OCI-LY1 (cell line): ENCODE results near the gene IFI16.

ENCODE experiments used
- H2AFZ ChIP-seq: fragments of 200-600 bp; sonication (generic), shearing (Covaris generic); 2 replicates; pipeline ENCODE4 v1.6.0; 2014; ENCODE audit warnings: antibody characterized with exemption, mild to moderate bottlenecking, low read length
- H3F3A ChIP-seq: fragments of 200-600 bp; sonication (generic), shearing (Covaris generic); 2 replicates; pipeline ENCODE4 v1.6.0; 2014; ENCODE audit warnings: mild to moderate bottlenecking, antibody characterized with exemption, low read length, moderate library complexity; ENCODE audit not compliant: insufficient read depth
- H3K27ac ChIP-seq: fragments of 200-600 bp; sonication (generic); 2 replicates; pipeline ENCODE4 v1.5.1; 2014; ENCODE audit warnings: low read length, mixed run types, mild to moderate bottlenecking, low read depth; ENCODE audit not compliant: poor library complexity, severe bottlenecking
- H3K27me3 ChIP-seq: fragments of 200-600 bp; sonication (generic); 2 replicates; pipeline ENCODE4 v1.6.0; 2014; ENCODE audit warnings: antibody characterized with exemption, mild to moderate bottlenecking, low read length, moderate library complexity; ENCODE audit not compliant: insufficient read depth
- H3K36me3 ChIP-seq: fragments of 200-600 bp; sonication (generic); 2 replicates; pipeline ENCODE4 v1.6.1; 2014; ENCODE audit warnings: mild to moderate bottlenecking, antibody characterized with exemption, low read length, moderate library complexity, mixed read lengths; ENCODE audit not compliant: insufficient read depth
- H3K4me1 ChIP-seq: fragments of 200-600 bp; sonication (generic); 2 replicates; pipeline ENCODE4 v1.5.1; 2014; ENCODE audit warnings: mild to moderate bottlenecking, low read length, moderate library complexity; ENCODE audit not compliant: insufficient read depth, severe bottlenecking
- H3K4me2 ChIP-seq: fragments of 200-600 bp; sonication (generic), shearing (Covaris generic); 2 replicates; pipeline ENCODE4 v1.6.1; 2014; ENCODE audit warnings: low read length
- H3K4me3 ChIP-seq: fragments of 200-600 bp; sonication (generic); 2 replicates; pipeline ENCODE4 v1.5.1; 2014; ENCODE audit warnings: low read length, low read depth, mild to moderate bottlenecking, mixed read lengths; ENCODE audit not compliant: poor library complexity, severe bottlenecking
- H3K79me2 ChIP-seq: fragments of 200-600 bp; shearing (Covaris generic); 2 replicates; pipeline ENCODE4 v1.6.1; 2016; ENCODE audit warnings: mixed run types, low read length, mixed read lengths; ENCODE audit not compliant: insufficient read depth
- H3K9ac ChIP-seq: fragments of 200-600 bp; sonication (generic), shearing (Covaris generic); 2 replicates; pipeline ENCODE4 v1.6.1; 2014; ENCODE audit warnings: mild to moderate bottlenecking, low read length, mixed read lengths
- H3K9me2 ChIP-seq: fragments of 200-600 bp; sonication (generic), shearing (Covaris generic); 2 replicates; pipeline ENCODE4 v1.6.1; 2014; ENCODE audit warnings: low read depth, mild to moderate bottlenecking, low read length, mixed read lengths
- H3K9me3 ChIP-seq: fragments of 200-600 bp; shearing (Covaris generic); 2 replicates; pipeline ENCODE4 v1.6.1; 2014; ENCODE audit warnings: low read length, mixed read lengths
- H4K20me1 ChIP-seq: fragments of 200-600 bp; sonication (generic), shearing (Covaris generic); 2 replicates; pipeline ENCODE4 v1.6.0; 2016; ENCODE audit warnings: mild to moderate bottlenecking, low read length; ENCODE audit not compliant: insufficient read depth
- CTCF ChIP-seq: fragments of 200-600 bp; sonication (generic), shearing (Covaris generic); IDR thresholded peaks from 2 replicates; pipeline ENCODE4 v1.5.1; 2017; ENCODE audit warnings: mild to moderate bottlenecking, antibody characterized with exemption, low read length, moderate library complexity, mixed read lengths
- EZH2 ChIP-seq: fragments of 200-600 bp; sonication (generic), shearing (Covaris generic); IDR thresholded peaks from 2 replicates; pipeline ENCODE4 v1.8.0; 2017; ENCODE audit warnings: borderline replicate concordance, mixed run types, mild to moderate bottlenecking, antibody characterized with exemption, low read length, moderate library complexity, mixed read lengths

Gene IFI16

GRCh38 chr1:158998781-158999161, 10.9 kb upstream of the IFI16 start:
- TF ChIP-seq CTCF (peak; percentile 83), EZH2 (no peak)
- no peak overlapping the region for H3K9ac ChIP-seq

GRCh38 chr1:158999316-159000069, 10.2 kb upstream of the IFI16 start:
- H2AFZ ChIP-seq, result no peak overlapping the region
- H3K9me2 ChIP-seq, result no peaks in the 10 kb centered on the region
- no peaks in the 10 kb centered on the region for H4K20me1 ChIP-seq
- no peaks in the 10 kb centered on the region for H3K36me3 ChIP-seq
- H3K27me3 ChIP-seq, result no peaks in the 10 kb centered on the region
- H3K4me2 ChIP-seq, result no peak overlapping the region
- H3K27ac ChIP-seq, result no peak overlapping the region
- no peak overlapping the region for H3K4me3 ChIP-seq
- no peaks in the 10 kb centered on the region for H3F3A ChIP-seq
- TF ChIP-seq EZH2, result no peak
- TF ChIP-seq CTCF, result no peak
- H3K79me2 ChIP-seq, result no peaks in the 10 kb centered on the region
- H3K4me1 ChIP-seq, result no peaks in the 10 kb centered on the region
- H3K9ac ChIP-seq, result no peak overlapping the region
- no peaks in the 10 kb centered on the region for H3K9me3 ChIP-seq

More at GRCh38 chr1:158998781-158999161, 10.9 kb upstream of the IFI16 start:
- H3K27me3 ChIP-seq, result no peaks in the 10 kb centered on the region
- no peaks in the 10 kb centered on the region for H3K9me3 ChIP-seq
- H3K4me1 ChIP-seq, result no peaks in the 10 kb centered on the region
- no peak overlapping the region for H3K4me2 ChIP-seq
- H2AFZ ChIP-seq, result no peak overlapping the region
- no peaks in the 10 kb centered on the region for H3K9me2 ChIP-seq
- no peak overlapping the region for H3K27ac ChIP-seq
- no peaks in the 10 kb centered on the region for H3K36me3 ChIP-seq
- no peaks in the 10 kb centered on the region for H3F3A ChIP-seq
- H4K20me1 ChIP-seq, result no peaks in the 10 kb centered on the region
- H3K4me3 ChIP-seq, result no peak overlapping the region
- no peaks in the 10 kb centered on the region for H3K79me2 ChIP-seq

GRCh38 chr1:159000070-159000409, 9.7 kb upstream of the IFI16 start:
- H3K9me3 ChIP-seq, result no peaks in the 10 kb centered on the region
- H3K9me2 ChIP-seq, result no peaks in the 10 kb centered on the region
- no peak overlapping the region for H2AFZ ChIP-seq
- H3F3A ChIP-seq, result no peaks in the 10 kb centered on the region
- H3K4me3 ChIP-seq, result no peak overlapping the region
- no peaks in the 10 kb centered on the region for H3K79me2 ChIP-seq
- no peaks in the 10 kb centered on the region for H3K27me3 ChIP-seq
- no peaks in the 10 kb centered on the region for H3K4me1 ChIP-seq
- no peak overlapping the region for H3K27ac ChIP-seq
- H3K4me2 ChIP-seq, result no peak overlapping the region
- TF ChIP-seq CTCF (no peak), EZH2 (no peak)
- no peak overlapping the region for H3K9ac ChIP-seq
- no peaks in the 10 kb centered on the region for H4K20me1 ChIP-seq
- H3K36me3 ChIP-seq, result no peaks in the 10 kb centered on the region
